NCI-H2227 treated with DMSO at 0.1 percent for 48 hours (cell line): Measurements from ENCODE around the gene DUSP7.

Experiments
- DNase-seq: peaks from one replicate; lab custom pipeline; 2025; lab: John Stamatoyannopoulos, UW

Gene DUSP7

DNA sequence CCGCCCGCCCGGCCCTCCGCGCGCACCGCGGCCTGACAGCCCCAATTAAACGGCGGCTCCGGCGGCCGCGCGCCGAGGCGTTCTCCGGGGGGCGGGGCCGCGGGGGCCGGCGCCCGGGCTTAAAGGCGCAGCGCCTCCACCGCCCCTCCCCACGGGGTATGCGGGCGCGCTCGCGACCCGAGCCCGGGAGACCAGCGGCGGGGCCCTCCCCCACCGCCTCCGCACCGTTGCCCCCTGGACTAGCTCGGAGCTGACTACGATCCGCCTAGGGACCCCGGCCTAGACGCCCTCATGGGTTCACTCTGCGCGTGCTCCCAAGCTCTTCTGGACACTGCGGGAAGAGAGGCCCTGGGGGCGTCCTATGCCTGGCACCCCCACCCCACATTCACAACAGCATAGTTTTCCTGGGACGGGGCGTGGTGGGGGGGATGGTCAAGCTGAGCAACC is at the start of gene DUSP7:
DUSP7 (minus strand) TSS at position 51 of the 447 bp plus-strand sequence. CDS start 205 bp downstream, outside the sequence.
- peak; percentile 8 for DNase-seq

DNA sequence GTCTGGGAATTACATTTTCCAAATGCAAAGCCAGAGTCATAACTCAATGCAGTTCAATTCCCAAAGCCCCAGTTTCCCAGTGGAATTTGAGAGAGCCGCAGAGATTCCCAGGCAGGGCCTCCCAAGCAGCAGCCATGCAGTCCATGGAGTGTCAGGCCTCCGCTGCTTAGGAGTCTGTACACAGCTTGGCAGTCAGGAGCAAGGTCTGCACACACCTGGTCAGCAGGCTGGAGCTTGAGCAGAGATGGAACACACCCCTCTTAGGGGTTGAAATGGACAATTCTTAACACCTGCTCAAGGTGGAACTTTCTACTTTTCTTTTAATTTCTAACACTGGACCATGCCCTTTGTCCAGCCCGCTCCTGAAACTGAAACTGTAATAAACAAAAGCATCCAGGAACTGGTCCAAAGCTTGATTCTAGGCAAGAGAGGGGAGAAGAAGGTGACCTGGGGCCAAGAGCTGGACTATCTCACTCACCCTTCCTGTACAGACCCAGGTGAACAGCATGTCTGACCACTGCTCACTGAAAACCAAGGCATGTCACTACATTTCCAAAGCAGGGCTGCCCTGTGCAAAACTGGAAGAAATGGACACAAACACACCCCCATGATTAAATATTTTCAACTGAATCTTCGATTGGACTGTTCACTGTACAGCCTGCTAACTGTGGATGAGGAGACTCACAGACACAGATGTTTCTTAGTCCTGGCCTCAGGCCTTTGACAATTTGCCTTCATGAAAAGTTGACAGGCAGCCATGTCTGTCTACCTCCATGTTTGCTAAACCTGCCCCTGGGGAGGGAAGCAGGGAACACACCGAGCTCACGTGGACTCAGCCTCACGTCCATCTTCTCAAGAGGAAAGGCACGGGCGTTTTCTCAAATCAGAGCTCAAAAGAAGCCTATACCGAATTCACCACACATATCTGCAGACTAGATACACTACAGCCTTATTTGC is 48.6 kb upstream of the DUSP7 start:
- DNase-seq: no peak

DNA sequence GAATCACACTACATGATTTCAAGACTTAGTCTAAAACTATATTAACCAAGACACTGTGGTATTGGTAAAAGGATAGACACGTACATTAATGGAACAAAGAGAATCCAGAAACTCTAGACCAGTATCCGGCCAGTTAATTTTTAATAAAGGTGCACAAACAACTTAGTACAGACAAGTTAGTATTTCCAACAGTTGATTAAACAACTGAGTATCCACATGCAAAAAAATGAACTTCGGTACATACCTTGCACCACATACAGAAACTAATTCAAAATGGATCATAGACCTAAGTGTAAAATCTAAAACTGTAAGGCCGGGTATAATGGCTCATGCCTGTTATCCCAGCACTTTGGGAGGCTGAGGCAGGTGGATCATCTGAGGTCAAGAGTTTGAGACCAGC is 46.6 kb upstream of the DUSP7 start:
- DNase-seq: no peak

DNA sequence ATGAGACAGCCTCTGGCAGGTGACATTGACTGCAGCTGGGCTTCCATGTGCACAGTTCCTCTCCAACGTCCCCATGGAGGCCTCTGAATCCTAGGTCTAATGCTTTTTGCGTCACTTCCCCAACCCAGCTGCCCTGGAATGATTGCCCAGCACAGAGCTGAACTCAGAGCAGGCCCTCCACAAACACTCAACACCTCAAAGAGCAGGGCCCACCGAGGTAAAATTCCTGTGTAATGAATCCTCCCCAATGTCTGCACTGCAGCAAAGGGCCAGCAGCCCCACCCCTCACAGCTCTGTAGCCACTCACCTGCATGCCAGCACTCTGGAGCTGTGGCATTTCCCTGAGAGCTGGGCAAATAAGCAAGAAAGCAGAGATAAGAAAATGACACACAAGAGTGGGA is 42.6 kb upstream of the DUSP7 start:
- DNase-seq: no peak

DNA sequence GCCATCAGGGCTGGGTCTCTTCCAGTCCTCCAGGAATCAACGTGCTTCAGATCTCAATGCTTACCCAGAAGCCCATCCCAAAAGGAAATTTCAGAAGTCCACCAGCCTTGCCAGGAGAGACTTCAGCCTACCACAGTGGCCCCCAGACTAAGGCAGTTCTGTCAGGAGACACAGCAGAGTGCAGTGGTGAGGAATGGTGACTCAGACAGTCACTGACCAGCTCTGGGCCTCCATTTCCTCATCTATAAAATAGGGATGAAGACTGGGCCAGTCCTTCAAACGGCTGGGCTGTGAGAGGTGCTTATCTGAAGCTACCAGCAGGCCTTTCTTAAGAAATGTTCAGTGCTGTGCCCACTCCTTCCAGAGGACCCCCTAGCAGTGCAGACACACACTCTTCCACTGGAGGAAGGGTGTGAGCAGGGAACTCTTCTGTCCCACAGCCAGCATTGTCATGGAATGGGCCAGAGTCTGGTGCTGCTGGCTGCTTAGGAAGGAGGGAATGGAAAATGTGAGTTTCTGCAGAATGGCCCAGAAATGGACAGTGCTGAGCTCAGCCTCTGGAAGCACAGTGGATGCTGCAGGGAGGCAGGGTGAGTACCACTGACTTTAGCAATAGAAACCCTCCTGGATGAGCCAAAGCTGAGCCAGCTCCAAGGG is 41.6 kb upstream of the DUSP7 start:
- no peak for DNase-seq

GRCh38 chr3:52095990-52096775 is 39.8 kb upstream of the DUSP7 start:
- DNase-seq: no peak

DNA sequence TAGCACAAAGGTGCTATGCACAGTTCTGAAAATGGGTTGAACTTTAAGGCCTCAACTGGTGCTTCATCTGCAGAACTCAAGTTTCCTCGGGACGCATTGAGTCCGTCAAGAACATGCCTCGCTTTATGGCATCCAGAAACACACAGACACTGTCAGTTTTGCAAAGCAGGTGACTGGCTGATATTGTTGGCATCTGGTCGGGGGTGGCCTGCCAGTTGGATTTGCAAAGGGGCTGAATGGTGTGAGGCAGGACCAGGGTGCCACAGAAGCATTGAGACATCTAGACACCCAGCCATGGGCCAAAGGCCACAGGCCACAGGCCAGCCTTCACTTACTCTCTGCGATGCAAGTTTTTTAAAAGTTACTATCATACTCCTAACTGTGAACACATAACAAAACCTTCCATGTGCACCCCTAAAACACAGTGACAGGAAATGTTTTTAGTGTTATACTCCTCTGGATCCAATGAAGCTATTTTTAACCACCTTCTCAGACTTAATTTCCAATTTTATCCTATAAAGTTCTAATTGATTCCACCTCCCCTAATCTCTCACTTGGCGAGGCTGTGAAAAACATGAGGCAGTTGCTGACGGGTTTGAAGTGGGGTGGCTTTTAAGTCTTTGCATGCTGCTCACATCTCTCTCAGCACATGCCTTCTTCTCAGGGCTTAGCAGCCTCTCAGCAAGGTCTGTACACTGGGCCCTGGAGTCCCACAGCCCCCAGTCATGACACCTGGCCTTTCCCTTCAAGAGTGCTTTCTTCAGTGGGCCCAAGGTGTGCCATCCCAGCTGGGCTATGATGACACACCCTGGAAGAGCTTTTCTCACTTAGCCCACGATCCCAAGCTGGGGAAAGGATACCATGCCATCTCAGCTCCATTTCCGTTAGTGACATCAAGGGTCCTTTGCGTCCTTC is 38.5 kb upstream of the DUSP7 start:
- DNase-seq: no peak

- DNase-seq: no peak
Measured at GRCh38 chr3:52093756-52094545, 37.6 kb upstream of the DUSP7 start.

GRCh38 chr3:52092891-52093290 is 36.5 kb upstream of the DUSP7 start:
- no peak for DNase-seq

DNA sequence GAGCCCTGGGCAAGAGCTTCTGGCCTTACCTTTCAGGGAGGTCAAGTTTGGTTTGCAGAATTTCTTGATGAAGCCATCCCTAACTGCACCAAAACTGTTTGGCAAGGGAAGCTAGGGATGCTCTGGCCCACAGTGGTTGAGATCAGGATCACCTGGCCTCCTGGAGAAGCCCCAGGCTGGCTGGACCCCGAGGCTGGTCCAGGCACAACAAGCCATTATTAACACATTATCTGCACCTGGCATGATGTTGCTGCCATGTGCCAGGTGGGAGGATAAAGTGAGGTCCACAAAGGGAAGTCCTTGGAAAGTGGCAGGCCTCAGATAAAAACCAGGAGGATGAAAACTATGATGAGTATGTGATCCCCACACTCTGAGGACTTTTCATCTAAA is 35.9 kb upstream of the DUSP7 start:
- DNase-seq: no peak

GRCh38 chr3:52091586-52092270 is 35.4 kb upstream of the DUSP7 start:
- DNase-seq: no peak

DNA sequence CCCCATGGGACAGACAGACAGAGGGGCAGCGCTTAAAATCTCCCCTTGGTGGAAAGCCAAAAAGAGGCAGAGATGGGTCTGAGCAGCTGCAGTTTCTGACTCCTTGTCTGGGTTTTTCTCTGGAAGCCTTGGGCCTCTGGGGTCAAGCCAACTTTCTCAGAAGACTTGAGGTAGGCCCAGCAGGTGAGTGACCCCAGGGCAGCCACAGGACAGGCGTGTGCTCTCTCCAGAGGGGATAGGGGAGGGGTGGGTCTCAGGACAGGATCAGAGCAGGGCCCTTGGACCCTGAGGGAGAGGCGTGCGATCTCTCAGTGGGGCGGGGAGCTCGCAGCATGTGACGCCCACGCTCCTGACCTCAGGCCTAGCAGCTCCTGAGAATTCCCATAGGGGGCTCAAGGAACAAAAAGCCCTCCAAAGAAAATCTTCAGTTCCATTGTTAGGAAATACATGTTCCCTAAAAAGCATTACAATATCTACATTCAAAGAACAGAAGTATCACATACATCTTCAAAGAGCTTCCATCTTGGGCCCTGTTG is 34.6 kb upstream of the DUSP7 start:
- DNase-seq: no peak

- no peak for DNase-seq
Measured at GRCh38 chr3:52090131-52090932, 34.0 kb upstream of the DUSP7 start.

GRCh38 chr3:52089691-52090090 is 33.3 kb upstream of the DUSP7 start:
- no peak for DNase-seq

GRCh38 chr3:52088445-52089367 is 32.3 kb upstream of the DUSP7 start:
- no peak for DNase-seq

DNA sequence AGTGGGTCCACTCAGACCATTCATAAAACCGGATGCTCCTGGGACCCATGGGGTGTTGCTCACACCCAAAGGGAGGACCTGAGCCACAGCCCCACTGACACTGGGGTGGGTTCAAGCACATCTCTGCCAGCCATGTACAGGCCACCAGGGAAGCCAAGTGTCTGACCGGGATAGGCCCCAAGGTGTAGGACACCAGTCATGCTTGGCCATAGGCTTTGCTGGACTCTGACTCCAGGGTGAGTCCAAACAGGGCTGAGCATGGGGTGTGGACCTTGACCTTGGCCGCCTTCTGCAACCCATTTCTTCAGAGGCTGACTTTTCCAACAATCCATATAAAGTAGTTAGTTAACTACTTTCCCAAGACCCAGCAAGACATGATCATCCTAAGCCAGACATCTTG is 31.4 kb upstream of the DUSP7 start:
- no peak for DNase-seq

GRCh38 chr3:52086976-52087663 is 30.7 kb upstream of the DUSP7 start:
- DNase-seq: no peak
